SK-N-SH (cell line): ENCODE data around the gene WDTC1. TPM values are rescaled to one million over a fixed set of nuclear protein-coding genes. Genes with fewer than 3 reads are reported as not detected.
A peak's percentile ranks its signal among the peaks of the same experiment; 100 is the strongest.

Source experiments
- CTCF ChIA-PET: fragments of 300-600, 350-600 bp; formaldehyde crosslinking; extraction: SDS; loops from one replicate; lab custom pipeline; 2021; lab: Yijun Ruan, JAX
- POLR2A ChIA-PET: fragments of 350-600 bp; sonication (Branson Sonifier 250); formaldehyde crosslinking; extraction: SDS; loops from one replicate; lab custom pipeline; 2020; ENCODE audit warnings: antibody characterized with exemption, inconsistent platforms; lab: Yijun Ruan, JAX
- DNase-seq: peaks from one replicate; pipeline ENCODE4 v3.0.0; 2012
- H2AFZ ChIP-seq: fragments of 200-600 bp; sonication (generic); 2 replicates; pipeline ENCODE4 v1.8.1; 2016; ENCODE audit warnings: antibody characterized with exemption, mild to moderate bottlenecking, low read depth
- H3F3A ChIP-seq: fragments of 200-600 bp; sonication (generic); replicated peaks from 2 replicates; pipeline ENCODE3; 2016; ENCODE audit warnings: antibody characterized with exemption, mild to moderate bottlenecking; ENCODE audit not compliant: insufficient read depth
- H3K27ac ChIP-seq, 2 experiments: fragments of 200-500 bp in 1 of 2; fragments of 200-600 bp in 1 of 2; sonication (Bioruptor generic) in 1 of 2; sonication (generic), shearing (Covaris generic) in 1 of 2; 2 replicates each; pipeline versions ENCODE4 v1.5.1 to v1.6.1; 2014 to 2016; ENCODE audit warnings: low read depth in 2 of 2, inconsistent platforms in 1 of 2, low read length in 1 of 2, mild to moderate bottlenecking in 1 of 2, mixed read lengths in 1 of 2
- H3K27me3 ChIP-seq: fragments of 200-600 bp; sonication (generic), shearing (Covaris generic); 2 replicates; pipeline ENCODE4 v1.6.1; 2016; ENCODE audit warnings: mixed run types; ENCODE audit not compliant: insufficient read depth
- H3K36me3 ChIP-seq, 2 experiments: fragments of 200-500 bp in 1 of 2; fragments of 200-600 bp in 1 of 2; sonication (Bioruptor generic) in 1 of 2; sonication (generic) in 1 of 2; replicated peaks in 1 of 2; 2 replicates each; pipeline versions ENCODE3 to v1.5.1; 2014 to 2016; ENCODE audit warnings: low read length in 1 of 2, mild to moderate bottlenecking in 1 of 2; ENCODE audit not compliant: insufficient read depth in 2 of 2, control insufficient read depth in 1 of 2
- H3K4me1 ChIP-seq, 2 experiments: fragments of 200-500 bp in 1 of 2; fragments of 200-600 bp in 1 of 2; sonication (Bioruptor generic) in 1 of 2; sonication (generic), shearing (Covaris generic) in 1 of 2; 2 replicates each; pipeline versions ENCODE4 v1.5.1 to v1.6.1; 2014 to 2016; ENCODE audit warnings: low read depth in 1 of 2, low read length in 1 of 2, mixed run types in 1 of 2; ENCODE audit not compliant: insufficient read depth in 2 of 2, control insufficient read depth in 1 of 2
- H3K4me2 ChIP-seq: fragments of 200-600 bp; sonication (generic), shearing (Covaris generic); 2 replicates; pipeline ENCODE4 v1.6.1; 2017; ENCODE audit warnings: mixed run types
- H3K4me3 ChIP-seq, 2 experiments: fragments of 200-500 bp in 1 of 2; fragments of 200-600 bp in 1 of 2; sonication (Bioruptor generic) in 1 of 2; sonication (generic), shearing (Covaris generic) in 1 of 2; 2 replicates each; pipeline versions ENCODE4 v1.5.1 to v1.8.1; 2014 to 2016; ENCODE audit warnings: low read depth in 2 of 2, inconsistent platforms in 1 of 2, low read length in 1 of 2, mild to moderate bottlenecking in 1 of 2, mixed read lengths in 1 of 2, moderate library complexity in 1 of 2
- H3K79me2 ChIP-seq: fragments of 200-600 bp; sonication (generic); 2 replicates; pipeline ENCODE4 v1.8.1; 2017; ENCODE audit warnings: mild to moderate bottlenecking; ENCODE audit not compliant: insufficient read depth
- H3K9ac ChIP-seq: fragments of 200-600 bp; sonication (generic); 2 replicates; pipeline ENCODE4 v1.6.1; 2017; ENCODE audit warnings: mixed run types
- H3K9me2 ChIP-seq: fragments of 200-600 bp; sonication (generic); 2 replicates; pipeline ENCODE4 v1.6.1; 2017; ENCODE audit warnings: mixed run types
- H3K9me3 ChIP-seq: fragments of 200-600 bp; sonication (generic); 2 replicates; pipeline ENCODE4 v1.6.1; 2017; ENCODE audit warnings: mixed run types, mild to moderate bottlenecking, moderate library complexity
- H4K20me1 ChIP-seq: fragments of 200-600 bp; sonication (generic); 2 replicates; pipeline ENCODE4 v1.6.1; 2017; ENCODE audit warnings: mild to moderate bottlenecking, mixed run types; ENCODE audit not compliant: insufficient read depth
- CHD2 ChIP-seq: fragments of 150-350 bp; IDR thresholded peaks from 2 replicates; pipeline ENCODE4 v1.6.1; 2018; ENCODE audit warnings: low read length; ENCODE audit not compliant: partially characterized antibody
- CTCF ChIP-seq: fragments of 200-600 bp; sonication (generic); IDR thresholded peaks from 2 replicates; pipeline ENCODE4 v1.6.1; 2017; ENCODE audit warnings: antibody characterized with exemption, mild to moderate bottlenecking, moderate library complexity
- ELF1 ChIP-seq: IDR thresholded peaks from 2 replicates; pipeline ENCODE4 v1.4.0; 2012
- EP300 ChIP-seq, 2 experiments: IDR thresholded peaks; 2 replicates each; pipeline versions ENCODE4 v1.4.0 to v1.6.1; 2012; ENCODE audit warnings: borderline replicate concordance in 1 of 2, low read depth in 1 of 2, low read length in 1 of 2
- EZH2phosphoT487 ChIP-seq: fragments of 200-600 bp; sonication (generic); IDR thresholded peaks from 2 replicates; pipeline ENCODE4 v1.6.1; 2017; ENCODE audit warnings: low read depth, mixed run types, mild to moderate bottlenecking, antibody characterized with exemption, moderate library complexity, borderline replicate concordance
- FOSL2 ChIP-seq: IDR thresholded peaks from 2 replicates; pipeline ENCODE4 v1.4.0; 2012; ENCODE audit warnings: low read depth, mild to moderate bottlenecking, moderate library complexity, borderline replicate concordance
- FOXM1 ChIP-seq: IDR thresholded peaks from 2 replicates; pipeline ENCODE4 v1.4.0; 2012; ENCODE audit warnings: low read depth, mild to moderate bottlenecking
- GABPA ChIP-seq: IDR thresholded peaks from 2 replicates; pipeline ENCODE4 v1.4.0; 2012; ENCODE audit warnings: low read depth, mild to moderate bottlenecking
- MEF2A ChIP-seq: IDR thresholded peaks from 2 replicates; pipeline ENCODE4 v1.4.0; 2012; ENCODE audit warnings: low read depth, borderline replicate concordance
- NRF1 ChIP-seq: IDR thresholded peaks from 2 replicates; pipeline ENCODE4 v1.6.1; 2012; ENCODE audit warnings: low read depth, mild to moderate bottlenecking, low read length
- PBX3 ChIP-seq: IDR thresholded peaks from 2 replicates; pipeline ENCODE4; 2012
- POLR2AphosphoS5 ChIP-seq: IDR thresholded peaks from 2 replicates; pipeline ENCODE4 v1.6.1; 2012; ENCODE audit warnings: low read depth, low read length
- RAD21 ChIP-seq: IDR thresholded peaks from 2 replicates; pipeline ENCODE4 v1.6.1; 2012; ENCODE audit warnings: mild to moderate bottlenecking, low read length
- RCOR1 ChIP-seq: fragments of 150-350 bp; IDR thresholded peaks from 2 replicates; pipeline ENCODE4 v1.6.1; 2017; ENCODE audit warnings: antibody characterized with exemption, low read length
- RFX5 ChIP-seq: IDR thresholded peaks from 2 replicates; pipeline ENCODE4 v1.6.1; 2012; ENCODE audit warnings: mild to moderate bottlenecking, improper control_type of control experiment, low read length
- SIN3A ChIP-seq: IDR thresholded peaks from 2 replicates; pipeline ENCODE4 v1.6.1; 2012; ENCODE audit warnings: low read depth, mild to moderate bottlenecking, low read length, moderate library complexity, borderline replicate concordance
- SMC3 ChIP-seq: IDR thresholded peaks from 2 replicates; pipeline ENCODE4 v1.6.1; 2012; ENCODE audit warnings: low read depth, low read length, improper control_type of control experiment
- TAF1 ChIP-seq: IDR thresholded peaks from 2 replicates; pipeline ENCODE4 v1.6.1; 2012; ENCODE audit warnings: low read depth, mild to moderate bottlenecking, low read length, moderate library complexity, borderline replicate concordance
- TCF12 ChIP-seq: IDR thresholded peaks from 2 replicates; pipeline ENCODE4 v1.4.0; 2012
- WGBS: methylation state at CpG from one replicate; pipeline ENCODE4 v1.1.6; 2017; ENCODE audit warnings: low lambda C conversion rate; 5-methylcytosine and 5-hydroxymethylcytosine counted together
- polyA plus RNA-seq, 3 experiments: library from polyadenylated mRNA; depleted of rRNA; stranded (reverse); fragments of >200 nt; gene quantifications; 2 replicates each; pipeline ENCODE4 v1.2.3, GENCODE V29; 2012
- TF ChIP-seq, protein P1 (sequence below): IDR thresholded peaks from 2 replicates; pipeline ENCODE4 v1.4.0; 2012; ENCODE audit warnings: low read depth, borderline replicate concordance
- TF ChIP-seq, protein P2 (sequence below): fragments of 150-350 bp; IDR thresholded peaks from 2 replicates; pipeline ENCODE4 v1.6.1; 2017; ENCODE audit warnings: antibody characterized with exemption, low read length, low read depth, borderline replicate concordance
- TF ChIP-seq, protein P3 (sequence below): IDR thresholded peaks from 2 replicates; pipeline ENCODE4 v1.6.1; 2012; ENCODE audit warnings: mild to moderate bottlenecking, low read depth, low read length, moderate library complexity

Gene WDTC1
- polyA plus RNA-seq, 1 of the 3 experiments (the other 2 are of a cell fraction), result 12.0 TPM

- peak; percentile 90 for DNase-seq
- WGBS, result 25% methylated on average over 5 of the region's 5 CpGs
- Histone ChIP-seq H3K4me2 (peak overlapping the region; percentile 68), H2AFZ (peak overlapping the region; percentile 52; the same call in 1 of the 2 replicates), H3K27me3 (no peaks in the 10 kb centered on the region), H3K9ac (peak overlapping the region; percentile 52), H4K20me1 (no peaks in the 10 kb centered on the region), H3K4me1 (peaks cover 28 to 52% of the 10 kb centered on the region in 2 experiments), H3K79me2 (no peaks in the 10 kb centered on the region), H3K27ac (peak overlapping the region; percentile 92 to 99), H3F3A (peaks cover 23% of the 10 kb centered on the region), H3K36me3 (peaks cover 3 to 32% of the 10 kb centered on the region in 2 experiments), H3K4me3 (peak overlapping the region; percentile 12 to 14; a peak in 2 of 4 replicates), H3K9me3 (no peaks in the 10 kb centered on the region), H3K9me2 (no peaks in the 10 kb centered on the region)
- ChIA-PET POLR2A (interaction anchor here (0.5 to 3.1 kb wide), 13 partner anchors 12 to 701 kb away, joined by 3 to 24 read pairs (median 4); partner anchors contain the start of genes MAP3K6 and SLC9A1), CTCF (interaction anchor here (0.5 to 23.3 kb wide), 63 partner anchors 9 to 422 kb away, joined by 3 to 731 read pairs (median 4); partner anchors contain the start of genes AHDC1, CD164L2, FCN3 and GPR3)
- no peak for TF ChIP-seq FOXM1
- TF ChIP-seq SIN3A, result no peak
- no peak for TF ChIP-seq RCOR1
- peak; percentile 40 to 70; a peak in 3 of 4 replicates for TF ChIP-seq EP300 (IDR thresholded peaks at IDR 0.05; ENCODE audit: borderline replicate concordance in 1 of 2, low read depth in 1 of 2, low read length in 1 of 2)
- TF ChIP-seq, protein P1, sequence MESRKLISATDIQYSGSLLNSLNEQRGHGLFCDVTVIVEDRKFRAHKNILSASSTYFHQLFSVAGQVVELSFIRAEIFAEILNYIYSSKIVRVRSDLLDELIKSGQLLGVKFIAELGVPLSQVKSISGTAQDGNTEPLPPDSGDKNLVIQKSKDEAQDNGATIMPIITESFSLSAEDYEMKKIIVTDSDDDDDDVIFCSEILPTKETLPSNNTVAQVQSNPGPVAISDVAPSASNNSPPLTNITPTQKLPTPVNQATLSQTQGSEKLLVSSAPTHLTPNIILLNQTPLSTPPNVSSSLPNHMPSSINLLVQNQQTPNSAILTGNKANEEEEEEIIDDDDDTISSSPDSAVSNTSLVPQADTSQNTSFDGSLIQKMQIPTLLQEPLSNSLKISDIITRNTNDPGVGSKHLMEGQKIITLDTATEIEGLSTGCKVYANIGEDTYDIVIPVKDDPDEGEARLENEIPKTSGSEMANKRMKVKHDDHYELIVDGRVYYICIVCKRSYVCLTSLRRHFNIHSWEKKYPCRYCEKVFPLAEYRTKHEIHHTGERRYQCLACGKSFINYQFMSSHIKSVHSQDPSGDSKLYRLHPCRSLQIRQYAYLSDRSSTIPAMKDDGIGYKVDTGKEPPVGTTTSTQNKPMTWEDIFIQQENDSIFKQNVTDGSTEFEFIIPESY, result no peak
- peak; percentile 92 for TF ChIP-seq CTCF
- TF ChIP-seq EZH2phosphoT487, result no peak
- TF ChIP-seq, protein P2, sequence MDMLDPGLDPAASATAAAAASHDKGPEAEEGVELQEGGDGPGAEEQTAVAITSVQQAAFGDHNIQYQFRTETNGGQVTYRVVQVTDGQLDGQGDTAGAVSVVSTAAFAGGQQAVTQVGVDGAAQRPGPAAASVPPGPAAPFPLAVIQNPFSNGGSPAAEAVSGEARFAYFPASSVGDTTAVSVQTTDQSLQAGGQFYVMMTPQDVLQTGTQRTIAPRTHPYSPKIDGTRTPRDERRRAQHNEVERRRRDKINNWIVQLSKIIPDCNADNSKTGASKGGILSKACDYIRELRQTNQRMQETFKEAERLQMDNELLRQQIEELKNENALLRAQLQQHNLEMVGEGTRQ, result no peak
- TF ChIP-seq FOSL2, result no peak
- TF ChIP-seq POLR2AphosphoS5, result no peak
- TF ChIP-seq RAD21, result peak; percentile 96
- TF ChIP-seq TCF12, result peak; percentile 86
- no peak for TF ChIP-seq MEF2A
- TF ChIP-seq PBX3, result peak; percentile 63
- peak; percentile 6; the same call in 1 of the 2 replicates for TF ChIP-seq TAF1
- TF ChIP-seq GABPA, result no peak
- peak; percentile 95 for TF ChIP-seq SMC3
- TF ChIP-seq RFX5, result no peak
- no peak for TF ChIP-seq ELF1
- peak; percentile 69 for TF ChIP-seq CHD2
- peak; percentile 9; the same call in 1 of the 2 replicates for TF ChIP-seq NRF1
- TF ChIP-seq, protein P3, sequence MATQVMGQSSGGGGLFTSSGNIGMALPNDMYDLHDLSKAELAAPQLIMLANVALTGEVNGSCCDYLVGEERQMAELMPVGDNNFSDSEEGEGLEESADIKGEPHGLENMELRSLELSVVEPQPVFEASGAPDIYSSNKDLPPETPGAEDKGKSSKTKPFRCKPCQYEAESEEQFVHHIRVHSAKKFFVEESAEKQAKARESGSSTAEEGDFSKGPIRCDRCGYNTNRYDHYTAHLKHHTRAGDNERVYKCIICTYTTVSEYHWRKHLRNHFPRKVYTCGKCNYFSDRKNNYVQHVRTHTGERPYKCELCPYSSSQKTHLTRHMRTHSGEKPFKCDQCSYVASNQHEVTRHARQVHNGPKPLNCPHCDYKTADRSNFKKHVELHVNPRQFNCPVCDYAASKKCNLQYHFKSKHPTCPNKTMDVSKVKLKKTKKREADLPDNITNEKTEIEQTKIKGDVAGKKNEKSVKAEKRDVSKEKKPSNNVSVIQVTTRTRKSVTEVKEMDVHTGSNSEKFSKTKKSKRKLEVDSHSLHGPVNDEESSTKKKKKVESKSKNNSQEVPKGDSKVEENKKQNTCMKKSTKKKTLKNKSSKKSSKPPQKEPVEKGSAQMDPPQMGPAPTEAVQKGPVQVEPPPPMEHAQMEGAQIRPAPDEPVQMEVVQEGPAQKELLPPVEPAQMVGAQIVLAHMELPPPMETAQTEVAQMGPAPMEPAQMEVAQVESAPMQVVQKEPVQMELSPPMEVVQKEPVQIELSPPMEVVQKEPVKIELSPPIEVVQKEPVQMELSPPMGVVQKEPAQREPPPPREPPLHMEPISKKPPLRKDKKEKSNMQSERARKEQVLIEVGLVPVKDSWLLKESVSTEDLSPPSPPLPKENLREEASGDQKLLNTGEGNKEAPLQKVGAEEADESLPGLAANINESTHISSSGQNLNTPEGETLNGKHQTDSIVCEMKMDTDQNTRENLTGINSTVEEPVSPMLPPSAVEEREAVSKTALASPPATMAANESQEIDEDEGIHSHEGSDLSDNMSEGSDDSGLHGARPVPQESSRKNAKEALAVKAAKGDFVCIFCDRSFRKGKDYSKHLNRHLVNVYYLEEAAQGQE, result no peak
These were observed 66.1 kb downstream of the WDTC1 start for GRCh38 chr1:27300341-27301051.
